ENCODE measurements around the gene UTS2B. TPM values are rescaled to one million over a fixed set of nuclear protein-coding genes. Genes with fewer than 3 reads are reported as not detected.

Gene UTS2B
- total and polyA plus RNA-seq, 2 of the 13 experiments (the other 11 are each of a cell fraction or from before 2014, with no cell fraction given) = 0.03 to 0.46 TPM

GRCh38 chr3:191261304-191261638, 69.1 kb downstream of the UTS2B start (continued):
- TF ChIP-seq CSRNP2 (CRISPR knock-in tag; conservative IDR thresholded peaks at IDR 0.05; ENCODE audit: low read depth) (no peak), ZSCAN12 (CRISPR knock-in tag; IDR thresholded peaks at IDR 0.05) (no peak), ZNF496 (CRISPR knock-in tag; IDR thresholded peaks at IDR 0.05; ENCODE audit: insufficient replicate concordance) (no peak), ZSCAN31 (CRISPR knock-in tag; IDR thresholded peaks at IDR 0.05; ENCODE audit: low read depth) (no peak)

GRCh38 chr3:191260431-191261303, 69.7 kb downstream of the UTS2B start:
- H3K4me2 ChIP-seq (ENCODE audit: low read depth, low read length) = no peak overlapping the region
- H3K9me3 ChIP-seq (ENCODE audit: low read length) = no peaks in the 10 kb centered on the region
- POLR2A ChIA-PET = no interaction called here
- FAIRE-seq = no peak
- intact Hi-C loops (cut with micrococcal nuclease; ENCODE audit: unreplicated experiment) (no loop called here), in situ Hi-C loops (cut with HindIII; ENCODE audit: extremely low pct_ligation_motif_present, low pct_unique_long_range_greater_than_20kb) (no loop called here)
- no peaks in the 10 kb centered on the region for H3K4me1 ChIP-seq (ENCODE audit: insufficient read depth, low read length)
- CTCF ChIA-PET (ENCODE audit: low intra/inter-chr PET ratio, low total read pairs) = no interaction called here
- no peak for TF ChIP-seq ZNF317 (CRISPR knock-in tag; IDR thresholded peaks at IDR 0.05)
- TF ChIP-seq SALL1 (CRISPR knock-in tag; IDR thresholded peaks at IDR 0.05) = no peak
- no peaks in the 10 kb centered on the region for H3K36me3 ChIP-seq (replicated peaks in 1 of 2; ENCODE audit: control insufficient read depth in 1 of 2, insufficient read depth in 2 of 2, low read length in 2 of 2)
- H2AFZ ChIP-seq (ENCODE audit: low read length) = no peak overlapping the region
- H3K9ac ChIP-seq (ENCODE audit: insufficient read depth, low read depth, low read length) = no peak overlapping the region
- no peak overlapping the region for H3K27ac ChIP-seq (ENCODE audit: extremely low read length, insufficient read depth, low read length)
- no TSS peak for BruUV-seq (replicated peaks)
- H4K20me1 ChIP-seq (ENCODE audit: insufficient read depth, low read length) = no peaks in the 10 kb centered on the region
- WGBS (ENCODE audit: low lambda C conversion rate) = 26% methylated on average over 10 of the region's 11 CpGs
- H3K4me3 ChIP-seq (replicated peaks in 1 of 3; ENCODE audit: insufficient read depth in 1 of 3, low read depth in 2 of 3, low read length in 3 of 3) = no peak overlapping the region
- H3K79me2 ChIP-seq (ENCODE audit: insufficient read depth, low read length) = no peaks in the 10 kb centered on the region
- DNase-seq (ENCODE audit: low spot score) = no peak
- H3K27me3 ChIP-seq (ENCODE audit: control insufficient read depth in 1 of 2, insufficient read depth in 2 of 2, low read length in 2 of 2) = no peaks in the 10 kb centered on the region; a peak in 2 of 5 replicates
- no peak for ATAC-seq
